Endothelial cell of umbilical vein (primary cell): ENCODE data around the gene ARHGAP10. TPM values are rescaled to one million over a fixed set of nuclear protein-coding genes. Genes with fewer than 3 reads are reported as not detected.

ENCODE experiments used
- BruUV-seq: library from RNA; stranded (reverse); fragments of 400-500 nt; replicated peaks from 2 replicates; lab custom pipeline; 2021; lab: Mats Ljungman, UMichigan
- CTCF ChIA-PET: fragments of 300-600, 350-600 bp; sonication (Branson Sonifier 250); formaldehyde crosslinking; loops from one replicate; lab custom pipeline; 2021; ENCODE audit warnings: antibody characterized with exemption, inconsistent platforms; lab: Charles Lee
- POLR2A ChIA-PET: fragments of 300-600, 350-600 bp; sonication (Branson Sonifier 250); formaldehyde crosslinking; loops from one replicate; lab custom pipeline; 2021; ENCODE audit warnings: antibody characterized with exemption, inconsistent platforms; lab: Charles Lee
- DNase-seq: peaks from one replicate; pipeline ENCODE4 v3.0.0-alpha.2; 2011; ENCODE audit warnings: low read depth, low spot score
- FAIRE-seq: peaks from 2 replicates; lab custom pipeline; 2011; peaks lifted over from hg19 to GRCh38; lab: Jason Lieb, UNC
- H2AFZ ChIP-seq: 2 replicates; pipeline ENCODE4 v1.6.0; 2012; ENCODE audit warnings: low read depth, low read length, control low read depth, inconsistent platforms
- H3K27ac ChIP-seq: 2 replicates; pipeline ENCODE4 v1.5.1; 2011; ENCODE audit warnings: low read depth, mild to moderate bottlenecking, control low read depth, low read length, moderate library complexity; ENCODE audit not compliant: insufficient read depth
- H3K27me3 ChIP-seq, 2 experiments: 2 replicates each; pipeline versions ENCODE4 v1.6.0 to v1.6.1; 2011; ENCODE audit warnings: low read length in 2 of 2, mixed read lengths in 1 of 2; ENCODE audit not compliant: control insufficient read depth in 2 of 2, insufficient read depth in 2 of 2
- H3K36me3 ChIP-seq, 2 experiments: 2 replicates in 1 of 2; 3 replicates in 1 of 2; pipeline ENCODE4 v1.5.1; 2011; ENCODE audit warnings: low read length in 2 of 2, mild to moderate bottlenecking in 1 of 2, moderate library complexity in 1 of 2; ENCODE audit not compliant: control insufficient read depth in 2 of 2, insufficient read depth in 2 of 2; ENCODE audit errors: extremely low read depth in 1 of 2
- H3K4me1 ChIP-seq: 3 replicates; pipeline ENCODE4 v1.5.1; 2011; ENCODE audit warnings: mild to moderate bottlenecking, low read length; ENCODE audit not compliant: control insufficient read depth, insufficient read depth; ENCODE audit errors: extremely low read depth
- H3K4me2 ChIP-seq: 2 replicates; pipeline ENCODE4 v1.6.1; 2011; ENCODE audit warnings: low read length, control low read depth, mixed read lengths; ENCODE audit not compliant: insufficient read depth
- H3K4me3 ChIP-seq, 3 experiments: fragments of 200-600 bp in 1 of 3; sonication (generic), shearing (Covaris generic) in 1 of 3; replicated peaks in 1 of 3; 2 replicates each; pipeline ENCODE4 v1.5.1; 2011 to 2016; ENCODE audit warnings: control low read depth in 3 of 3, low read length in 3 of 3, mild to moderate bottlenecking in 2 of 3, inconsistent platforms in 1 of 3, low read depth in 1 of 3, moderate library complexity in 1 of 3; ENCODE audit not compliant: insufficient read depth in 1 of 3
- H3K79me2 ChIP-seq: 2 replicates; pipeline ENCODE4 v1.6.0; 2012; ENCODE audit warnings: low read length, inconsistent platforms; ENCODE audit not compliant: control insufficient read depth, insufficient read depth
- H3K9ac ChIP-seq: replicated peaks from 2 replicates; pipeline ENCODE3; 2011; ENCODE audit warnings: low read length, control low read depth; ENCODE audit not compliant: insufficient read depth; ENCODE audit errors: extremely low read depth
- H3K9me1 ChIP-seq: replicated peaks from 3 replicates; pipeline ENCODE4 v1.6.0; 2011; ENCODE audit warnings: mild to moderate bottlenecking, low read length; ENCODE audit not compliant: control insufficient read depth, insufficient read depth; ENCODE audit errors: extremely low read depth
- H3K9me3 ChIP-seq: replicated peaks from 2 replicates; pipeline ENCODE4 v1.5.1; 2012; ENCODE audit warnings: low read length, inconsistent platforms; ENCODE audit not compliant: control insufficient read depth, insufficient read depth
- H4K20me1 ChIP-seq: replicated peaks from 2 replicates; pipeline ENCODE3; 2011; ENCODE audit warnings: mild to moderate bottlenecking, low read length; ENCODE audit not compliant: control insufficient read depth, insufficient read depth; ENCODE audit errors: extremely low read depth
- EZH2 ChIP-seq: IDR thresholded peaks from 2 replicates; pipeline ENCODE4 v1.6.1; 2012; ENCODE audit warnings: borderline replicate concordance, low read depth, mild to moderate bottlenecking, moderate library complexity, low read length, inconsistent platforms; ENCODE audit not compliant: severe bottlenecking
- FOS ChIP-seq: IDR thresholded peaks from 2 replicates; pipeline ENCODE4 v1.6.1; 2011; ENCODE audit warnings: mild to moderate bottlenecking, low read length, moderate library complexity, borderline replicate concordance; ENCODE audit not compliant: insufficient read depth
- GATA2 ChIP-seq: IDR thresholded peaks from 2 replicates; pipeline ENCODE4 v1.7.0; 2011; ENCODE audit warnings: low read depth, mild to moderate bottlenecking, moderate library complexity, mixed read lengths, low read length; ENCODE audit not compliant: insufficient read length, insufficient read depth
- JUN ChIP-seq: IDR thresholded peaks from 2 replicates; pipeline ENCODE4 v1.6.1; 2011; ENCODE audit warnings: borderline replicate concordance, low read depth; ENCODE audit not compliant: insufficient read length, insufficient read depth
- MYC ChIP-seq: IDR thresholded peaks from one replicate; pipeline ENCODE4 v1.6.1; 2011; ENCODE audit warnings: mild to moderate bottlenecking, low read depth, low read length
- POLR2A ChIP-seq: IDR thresholded peaks from 2 replicates; pipeline ENCODE4 v1.6.1; 2012; ENCODE audit warnings: low read depth, mild to moderate bottlenecking, control low read depth, low read length
- POLR2AphosphoS5 ChIP-seq: IDR thresholded peaks from 2 replicates; pipeline ENCODE4 v1.6.1; 2012; ENCODE audit warnings: low read depth, mild to moderate bottlenecking, control low read depth, low read length, moderate library complexity; ENCODE audit not compliant: insufficient read depth
- dilution Hi-C: fragments of 300-500 bp; cut with MboI; formaldehyde crosslinking; loops from one replicate; pipeline ENCODE4 v1.15.0; 2019; ENCODE audit warnings: low sequenced_read_pairs; ENCODE audit not compliant: extremely low pct_ligation_motif_present
- intact Hi-C: fragments of 100-400 bp; cut with micrococcal nuclease; formaldehyde crosslinking; loops from one replicate; pipeline ENCODE4 v1.10.0; 2022
- polyA plus RNA-seq, 4 experiments: library from polyadenylated mRNA; depleted of rRNA in 3 of 4; stranded (reverse) in 3 of 4; unstranded in 1 of 4; fragments of >200 nt; gene quantifications; 2 replicates each; pipeline versions ENCODE4 v1.2.1 to v1.2.3, GENCODE V29; 2011 to 2012; ENCODE audit warnings: missing spikeins in 1 of 4
- total RNA-seq: library from RNA; stranded (reverse); gene quantifications from 2 replicates; pipeline ENCODE4 v1.2.3, GENCODE V29; 2021
- TF ChIP-seq, protein P1 (sequence below): IDR thresholded peaks from 2 replicates; pipeline ENCODE4 v1.6.1; 2011; ENCODE audit not compliant: insufficient read depth, insufficient read length
- TF ChIP-seq, protein P2 (sequence below), 2 donors: IDR thresholded peaks; 1 replicate in 1 of 2; 2 replicates in 1 of 2; pipeline ENCODE4 v1.5.1; 2011; ENCODE audit warnings: low read length in 2 of 2, mild to moderate bottlenecking in 2 of 2, moderate library complexity in 2 of 2, control low read depth in 1 of 2, inconsistent platforms in 1 of 2, low read depth in 1 of 2; ENCODE audit not compliant: insufficient read depth in 1 of 2; ENCODE audit errors: extremely low read depth in 1 of 2

ARHGAP10 gene
- total and polyA plus RNA-seq, 2 donors (not counting 3 experiments of a cell fraction or from before 2014, with no cell fraction given), result 20.4 to 36.7 TPM

DNA sequence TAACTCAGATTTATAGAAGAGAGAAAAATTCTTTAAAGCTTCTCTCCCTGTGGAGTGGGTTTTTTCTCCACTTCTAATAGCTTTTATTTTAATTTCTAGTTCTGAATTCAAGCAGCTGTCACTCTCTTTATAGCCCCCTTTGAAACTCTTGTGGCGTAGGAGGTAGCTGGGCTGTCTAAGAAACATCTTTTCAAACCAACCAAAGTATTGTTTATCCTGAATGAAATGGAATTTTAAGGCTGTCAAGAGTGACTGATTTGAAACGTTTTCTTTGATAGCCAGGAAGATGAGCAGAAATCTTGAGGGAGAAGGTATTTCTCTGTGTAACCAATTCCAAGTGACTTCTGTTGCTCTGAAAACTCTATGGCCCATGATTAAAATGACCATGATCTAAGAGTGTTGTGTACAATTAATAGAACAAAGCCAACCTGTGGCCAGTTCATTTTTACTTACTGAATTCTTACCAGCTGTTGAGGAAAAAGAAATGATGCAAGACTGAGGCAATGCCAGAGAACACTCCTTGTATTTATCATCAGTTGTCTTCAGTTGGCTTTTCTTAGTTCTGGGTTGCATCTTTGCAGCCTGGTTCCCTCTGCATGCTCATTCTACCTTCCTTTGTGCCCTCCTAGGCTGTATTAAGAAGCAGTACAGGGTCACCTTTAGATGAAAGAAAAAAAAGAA is 298.4 kb downstream of the ARHGAP10 start:
- TF ChIP-seq GATA2 (no peak), EZH2 (no peak), JUN (no peak), MYC (no peak), POLR2A (no peak), FOS (no peak), POLR2AphosphoS5 (no peak)
- TF ChIP-seq, protein P1, sequence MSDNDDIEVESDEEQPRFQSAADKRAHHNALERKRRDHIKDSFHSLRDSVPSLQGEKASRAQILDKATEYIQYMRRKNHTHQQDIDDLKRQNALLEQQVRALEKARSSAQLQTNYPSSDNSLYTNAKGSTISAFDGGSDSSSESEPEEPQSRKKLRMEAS, result no peak
- TF ChIP-seq, protein P2, sequence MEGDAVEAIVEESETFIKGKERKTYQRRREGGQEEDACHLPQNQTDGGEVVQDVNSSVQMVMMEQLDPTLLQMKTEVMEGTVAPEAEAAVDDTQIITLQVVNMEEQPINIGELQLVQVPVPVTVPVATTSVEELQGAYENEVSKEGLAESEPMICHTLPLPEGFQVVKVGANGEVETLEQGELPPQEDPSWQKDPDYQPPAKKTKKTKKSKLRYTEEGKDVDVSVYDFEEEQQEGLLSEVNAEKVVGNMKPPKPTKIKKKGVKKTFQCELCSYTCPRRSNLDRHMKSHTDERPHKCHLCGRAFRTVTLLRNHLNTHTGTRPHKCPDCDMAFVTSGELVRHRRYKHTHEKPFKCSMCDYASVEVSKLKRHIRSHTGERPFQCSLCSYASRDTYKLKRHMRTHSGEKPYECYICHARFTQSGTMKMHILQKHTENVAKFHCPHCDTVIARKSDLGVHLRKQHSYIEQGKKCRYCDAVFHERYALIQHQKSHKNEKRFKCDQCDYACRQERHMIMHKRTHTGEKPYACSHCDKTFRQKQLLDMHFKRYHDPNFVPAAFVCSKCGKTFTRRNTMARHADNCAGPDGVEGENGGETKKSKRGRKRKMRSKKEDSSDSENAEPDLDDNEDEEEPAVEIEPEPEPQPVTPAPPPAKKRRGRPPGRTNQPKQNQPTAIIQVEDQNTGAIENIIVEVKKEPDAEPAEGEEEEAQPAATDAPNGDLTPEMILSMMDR (IDR thresholded peaks at IDR 0.05; ENCODE audit: extremely low read depth in 1 of 2, insufficient read depth in 1 of 2, low read depth in 1 of 2, low read length in 2 of 2), result no peak

More for the DNA sequence above, 298.4 kb downstream of the ARHGAP10 start:
- DNase-seq, result no peak
- Histone ChIP-seq H2AFZ (no peak overlapping the region), H3K9me3 (no peaks in the 10 kb centered on the region), H3K4me1 (no peaks in the 10 kb centered on the region), H4K20me1 (no peaks in the 10 kb centered on the region), H3K27me3 (no peaks in the 10 kb centered on the region), H3K27ac (no peak overlapping the region), H3K36me3 (no peaks in the 10 kb centered on the region), H3K79me2 (no peaks in the 10 kb centered on the region), H3K4me2 (no peak overlapping the region), H3K9me1 (no peaks in the 10 kb centered on the region), H3K4me3 (no peak overlapping the region), H3K9ac (no peak overlapping the region)
- ChIA-PET POLR2A (interaction anchor here (0.6 kb wide), 1 partner anchor 1658 kb away, joined by 4 read pairs; no protein-coding TSS in a partner anchor), CTCF (interaction anchor here (0.6 to 2.6 kb wide), 4 partner anchors 11 to 973 kb away, joined by 3 to 8 read pairs (median 4); no protein-coding TSS in a partner anchor)
- intact Hi-C loops (no loop called here), dilution Hi-C loops (no loop called here)
- no peak for FAIRE-seq
- no TSS peak for BruUV-seq
